Occipital lobe (tissue), 2 donors: Measurements from ENCODE around the gene INPP4B. TPM values are rescaled to one million over a fixed set of nuclear protein-coding genes. Genes with fewer than 3 reads are reported as not detected.

Source experiments
- DNase-seq: peaks from one replicate; lab custom pipeline; 2025; lab: John Stamatoyannopoulos, UW
- total RNA-seq: library from RNA; depleted of rRNA; stranded (reverse); fragments of >200 nt; gene quantifications from one replicate; pipeline ENCODE4 v1.2.3, GENCODE V29; 2014

INPP4B gene
- total RNA-seq, 1 donor from 2014 or later: 6.7 TPM

GRCh38 chr4:142380052-142380602 is 466.0 kb downstream of the INPP4B start:
- no peak for DNase-seq

- no peak for DNase-seq
These were observed 466.6 kb downstream of the INPP4B start for GRCh38 chr4:142379277-142380051.

- DNase-seq: no peak
These were observed 467.9 kb downstream of the INPP4B start for GRCh38 chr4:142378179-142378578.

- DNase-seq: no peak
These were observed 468.6 kb downstream of the INPP4B start for GRCh38 chr4:142377342-142378091.

GRCh38 chr4:142376204-142376603 is 469.9 kb downstream of the INPP4B start:
- DNase-seq: no peak

- no peak for DNase-seq
These were observed 472.5 kb downstream of the INPP4B start for GRCh38 chr4:142373610-142374009.

- no peak for DNase-seq
These were observed 473.4 kb downstream of the INPP4B start for GRCh38 chr4:142372530-142373260.

GRCh38 chr4:142369141-142369540 is 477.0 kb downstream of the INPP4B start:
- no peak for DNase-seq

- DNase-seq: no peak
These were observed 478.5 kb downstream of the INPP4B start for GRCh38 chr4:142367418-142368180.

- no peak for DNase-seq
These were observed 479.3 kb downstream of the INPP4B start for GRCh38 chr4:142366769-142367181.

GRCh38 chr4:142365391-142365790 is 480.7 kb downstream of the INPP4B start:
- DNase-seq: no peak

GRCh38 chr4:142363686-142364085 is 482.4 kb downstream of the INPP4B start:
- DNase-seq: no peak

- DNase-seq: no peak
These were observed 484.1 kb downstream of the INPP4B start for GRCh38 chr4:142361981-142362380.

GRCh38 chr4:142360657-142361056 is 485.4 kb downstream of the INPP4B start:
- DNase-seq: no peak

GRCh38 chr4:142358656-142359055 is 487.4 kb downstream of the INPP4B start:
- no peak for DNase-seq

GRCh38 chr4:142356801-142357200 is 489.3 kb downstream of the INPP4B start:
- DNase-seq: no peak

GRCh38 chr4:142356118-142356759 is 489.9 kb downstream of the INPP4B start:
- no peak for DNase-seq

- DNase-seq: no peak
These were observed 490.6 kb downstream of the INPP4B start for GRCh38 chr4:142355421-142355930.

- no peak for DNase-seq
These were observed 491.2 kb downstream of the INPP4B start for GRCh38 chr4:142354794-142355420.

- no peak for DNase-seq
These were observed 492.1 kb downstream of the INPP4B start for GRCh38 chr4:142354041-142354440.
